CD14-positive monocyte (primary cell): ENCODE results near the gene GALNT18. TPM values are rescaled to one million over a fixed set of nuclear protein-coding genes. Genes with fewer than 3 reads are reported as not detected.

Experiments used
- DNase-seq, 3 donors: peaks; one replicate each; pipeline ENCODE4 v3.0.0-alpha.2; 2011 to 2022
- H2AFZ ChIP-seq: 2 replicates; pipeline ENCODE4 v1.6.0; 2012; ENCODE audit warnings: mild to moderate bottlenecking, low read depth, low read length, inconsistent platforms; ENCODE audit not compliant: insufficient read depth, poor library complexity, severe bottlenecking
- H3K27ac ChIP-seq, 2 donors: 1 replicate in 1 of 2; 2 replicates in 1 of 2; pipeline ENCODE4 v1.5.1; 2012 to 2013; ENCODE audit warnings: low read length in 2 of 2, control low read depth in 1 of 2, inconsistent platforms in 1 of 2, low read depth in 1 of 2, mild to moderate bottlenecking in 1 of 2
- H3K27me3 ChIP-seq, 2 donors: one replicate each; pipeline versions ENCODE4 v1.6.0 to v1.6.1; 2011 to 2013; ENCODE audit warnings: low read length in 2 of 2; ENCODE audit not compliant: control insufficient read depth in 2 of 2, insufficient read depth in 2 of 2
- H3K36me3 ChIP-seq, 2 donors: replicated peaks in 1 of 2; 1 replicate in 1 of 2; 2 replicates in 1 of 2; pipeline versions ENCODE4 v1.5.1 to v1.6.1; 2012 to 2013; ENCODE audit warnings: low read length in 2 of 2, control low read depth in 1 of 2, inconsistent platforms in 1 of 2, mild to moderate bottlenecking in 1 of 2; ENCODE audit not compliant: insufficient read depth in 2 of 2, control insufficient read depth in 1 of 2
- H3K4me1 ChIP-seq, 2 donors: 1 replicate in 1 of 2; 2 replicates in 1 of 2; pipeline versions ENCODE4 v1.5.1 to v1.6.1; 2012 to 2013; ENCODE audit warnings: low read length in 2 of 2, control low read depth in 1 of 2, inconsistent platforms in 1 of 2, mild to moderate bottlenecking in 1 of 2, moderate library complexity in 1 of 2; ENCODE audit not compliant: insufficient read depth in 2 of 2, control insufficient read depth in 1 of 2
- H3K4me2 ChIP-seq: replicated peaks from 2 replicates; pipeline ENCODE3; 2012; ENCODE audit warnings: low read length, moderate library complexity, mild to moderate bottlenecking; ENCODE audit not compliant: poor library complexity, severe bottlenecking; ENCODE audit errors: extremely low read depth
- H3K4me3 ChIP-seq, 3 experiments: fragments of 200-600 bp in 1 of 3; sonication (generic) in 1 of 3; replicated peaks in 1 of 3; 1 replicate in 2 of 3; 2 replicates in 1 of 3; pipeline ENCODE4 v1.5.1; 2011 to 2013; ENCODE audit warnings: low read length in 3 of 3, mild to moderate bottlenecking in 3 of 3, control low read depth in 2 of 3, low read depth in 2 of 3, inconsistent platforms in 1 of 3, moderate library complexity in 1 of 3
- H3K79me2 ChIP-seq: 2 replicates; pipeline ENCODE4 v1.6.0; 2012; ENCODE audit warnings: mild to moderate bottlenecking, control low read depth, inconsistent platforms, low read length, moderate library complexity; ENCODE audit not compliant: insufficient read depth
- H3K9ac ChIP-seq: 2 replicates; pipeline ENCODE4 v1.6.0; 2017; ENCODE audit warnings: low read length, mild to moderate bottlenecking; ENCODE audit not compliant: insufficient read depth, poor library complexity, severe bottlenecking
- H3K9me3 ChIP-seq, 2 donors: replicated peaks in 1 of 2; 1 replicate in 1 of 2; 2 replicates in 1 of 2; pipeline versions ENCODE4 v1.5.1 to v1.6.1; 2012 to 2013; ENCODE audit warnings: low read length in 2 of 2, control low read depth in 1 of 2; ENCODE audit not compliant: control insufficient read depth in 1 of 2, insufficient read depth in 1 of 2
- H4K20me1 ChIP-seq: 2 replicates; pipeline ENCODE4 v1.6.0; 2012; ENCODE audit warnings: mild to moderate bottlenecking, low read length, control low read depth, moderate library complexity; ENCODE audit not compliant: insufficient read depth
- H3K27ac Mint-ChIP-seq, 7 donors: one replicate each; pipeline ENCODE4 v1.8.0; 2020; ENCODE audit warnings: mild to moderate bottlenecking in 7 of 7, mixed read lengths in 7 of 7, moderate library complexity in 6 of 7, inconsistent platforms in 2 of 7
- H3K27me3 Mint-ChIP-seq, 3 donors: one replicate each; pipeline ENCODE4 v1.8.0; 2021 to 2022; ENCODE audit warnings: low read depth in 3 of 3, mild to moderate bottlenecking in 3 of 3, mixed read lengths in 3 of 3, moderate library complexity in 3 of 3, inconsistent platforms in 1 of 3
- H3K36me3 Mint-ChIP-seq, 2 donors: one replicate each; pipeline ENCODE4 v1.8.0; 2020; ENCODE audit warnings: mixed read lengths in 2 of 2, inconsistent platforms in 1 of 2, mild to moderate bottlenecking in 1 of 2
- H3K4me1 Mint-ChIP-seq: one replicate; pipeline ENCODE4 v1.8.0; 2020; ENCODE audit warnings: mild to moderate bottlenecking, mixed read lengths
- H3K4me3 Mint-ChIP-seq, 2 donors: one replicate each; pipeline ENCODE4 v1.8.0; 2020; ENCODE audit warnings: mild to moderate bottlenecking in 2 of 2, mixed read lengths in 2 of 2, moderate library complexity in 1 of 2
- H3K9me3 Mint-ChIP-seq, 7 donors: one replicate each; pipeline ENCODE4 v1.8.0; 2020 to 2022; ENCODE audit warnings: mixed read lengths in 7 of 7, mild to moderate bottlenecking in 6 of 7, moderate library complexity in 6 of 7, inconsistent platforms in 2 of 7
- WGBS: methylation state at CpG from one replicate; pipeline ENCODE4 v1.1.5; 2013; ENCODE audit warnings: missing lambda C conversion rate; ENCODE audit not compliant: insufficient coverage; 5-methylcytosine and 5-hydroxymethylcytosine counted together
- intact Hi-C, 2 donors: fragments of 100-400 bp; cut with micrococcal nuclease; formaldehyde crosslinking; loops; one replicate each; pipeline versions ENCODE4 v1.15.0 to v1.15.1; 2023
- polyA plus RNA-seq, 3 donors: library from polyadenylated mRNA; depleted of rRNA in 1 of 3; unstranded in 2 of 3; stranded (reverse) in 1 of 3; fragments of 300-500 nt in 2 of 3; fragments of >200 nt in 1 of 3; fragmentation: Illumina TruSeq in 2 of 3; gene quantifications; 1 replicate in 2 of 3; 2 replicates in 1 of 3; pipeline ENCODE4 v1.2.3, GENCODE V29; 2012 to 2021
- TF ChIP-seq, protein P1 (sequence below): fragments of 200-600 bp; IDR thresholded peaks from one replicate; pipeline ENCODE4 v1.8.0; 2022; ENCODE audit warnings: antibody characterized with exemption, mild to moderate bottlenecking

GALNT18 gene
- polyA plus RNA-seq, 3 donors: not detected

DNA sequence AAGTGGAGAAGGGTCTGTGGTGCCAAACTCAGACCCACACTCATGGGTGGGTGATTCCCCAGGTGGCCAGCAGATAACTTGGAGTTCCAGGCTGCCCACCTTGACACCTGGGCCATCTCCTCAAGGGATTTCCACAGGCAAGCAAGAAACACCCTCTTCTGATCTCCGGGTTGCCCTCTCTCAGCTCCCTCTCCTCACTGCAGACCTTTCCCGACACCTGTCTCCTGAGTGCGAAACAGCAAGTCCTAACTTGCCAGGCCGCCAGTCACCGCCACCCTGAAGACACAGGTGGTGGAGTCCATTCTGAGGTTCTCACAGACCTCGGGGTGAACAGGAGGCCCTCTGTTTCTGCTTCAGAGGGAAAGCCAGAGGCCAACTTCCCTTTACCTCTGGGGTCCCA lies 16.6 kb downstream of the GALNT18 start:
- peaks cover 5 to 10% (median 6%) of the 10 kb centered on the region in 3 donors for H3K27me3 Mint-ChIP-seq
- intact Hi-C loops: no loop called here
- Histone ChIP-seq H3K36me3 (no peaks in the 10 kb centered on the region), H2AFZ (no peak overlapping the region), H3K4me3 (no peak overlapping the region), H3K9ac (no peak overlapping the region), H3K27me3 (no peaks in the 10 kb centered on the region), H4K20me1 (no peaks in the 10 kb centered on the region), H3K4me1 (no peaks in the 10 kb centered on the region), H3K9me3 (no peaks in the 10 kb centered on the region), H3K27ac (no peak overlapping the region), H3K79me2 (no peaks in the 10 kb centered on the region), H3K4me2 (no peak overlapping the region)
- no peak for DNase-seq
- H3K27ac Mint-ChIP-seq: no peak overlapping the region
- 83% methylated on average over 6 of the region's 6 CpGs for WGBS
- no peaks in the 10 kb centered on the region for H3K36me3 Mint-ChIP-seq
- peaks cover 0 to 7% (median 5%) of the 10 kb centered on the region in 7 donors for H3K9me3 Mint-ChIP-seq
- H3K4me1 Mint-ChIP-seq: no peaks in the 10 kb centered on the region
- TF ChIP-seq, protein P1, sequence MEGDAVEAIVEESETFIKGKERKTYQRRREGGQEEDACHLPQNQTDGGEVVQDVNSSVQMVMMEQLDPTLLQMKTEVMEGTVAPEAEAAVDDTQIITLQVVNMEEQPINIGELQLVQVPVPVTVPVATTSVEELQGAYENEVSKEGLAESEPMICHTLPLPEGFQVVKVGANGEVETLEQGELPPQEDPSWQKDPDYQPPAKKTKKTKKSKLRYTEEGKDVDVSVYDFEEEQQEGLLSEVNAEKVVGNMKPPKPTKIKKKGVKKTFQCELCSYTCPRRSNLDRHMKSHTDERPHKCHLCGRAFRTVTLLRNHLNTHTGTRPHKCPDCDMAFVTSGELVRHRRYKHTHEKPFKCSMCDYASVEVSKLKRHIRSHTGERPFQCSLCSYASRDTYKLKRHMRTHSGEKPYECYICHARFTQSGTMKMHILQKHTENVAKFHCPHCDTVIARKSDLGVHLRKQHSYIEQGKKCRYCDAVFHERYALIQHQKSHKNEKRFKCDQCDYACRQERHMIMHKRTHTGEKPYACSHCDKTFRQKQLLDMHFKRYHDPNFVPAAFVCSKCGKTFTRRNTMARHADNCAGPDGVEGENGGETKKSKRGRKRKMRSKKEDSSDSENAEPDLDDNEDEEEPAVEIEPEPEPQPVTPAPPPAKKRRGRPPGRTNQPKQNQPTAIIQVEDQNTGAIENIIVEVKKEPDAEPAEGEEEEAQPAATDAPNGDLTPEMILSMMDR: no peak
- H3K4me3 Mint-ChIP-seq: no peak overlapping the region

DNA sequence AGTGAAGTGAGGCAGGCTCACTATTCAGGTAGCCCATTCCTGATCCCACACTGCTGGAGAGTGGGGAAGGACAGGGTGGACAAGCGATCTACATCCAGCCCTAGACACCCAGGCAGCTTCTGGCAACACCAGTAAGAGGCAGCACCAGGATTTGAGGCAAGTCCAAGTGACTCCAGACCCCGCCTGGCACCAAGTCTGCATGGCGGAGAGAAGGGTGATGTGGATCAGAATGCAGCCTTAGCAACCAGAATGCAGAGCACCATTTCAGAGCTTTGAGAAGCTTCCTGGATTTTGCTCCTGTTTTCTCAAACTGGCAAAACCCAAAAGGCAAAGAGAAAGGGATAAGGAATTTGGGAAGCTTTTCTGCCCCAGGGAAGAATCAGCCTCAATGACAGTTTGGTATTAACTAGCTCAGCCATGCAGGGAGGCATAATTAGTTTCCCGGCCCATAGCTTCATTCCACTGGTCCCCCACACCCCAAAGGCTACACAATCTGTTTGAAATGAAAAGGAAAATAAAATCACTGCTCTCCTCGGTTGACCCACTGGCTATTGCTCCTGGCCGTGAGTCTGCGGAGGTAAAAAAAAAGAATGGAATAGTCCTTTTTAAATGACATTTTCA lies 17.3 kb downstream of the GALNT18 start:
- no peak for DNase-seq
- intact Hi-C loops: no loop called here
- no peaks in the 10 kb centered on the region for H3K4me1 Mint-ChIP-seq
- H3K27me3 Mint-ChIP-seq: peaks cover 5 to 10% (median 6%) of the 10 kb centered on the region in 3 donors
- H3K79me2 ChIP-seq: no peaks in the 10 kb centered on the region
- H3K9me3 ChIP-seq: no peaks in the 10 kb centered on the region
- no peak overlapping the region for H3K4me3 ChIP-seq
- no peaks in the 10 kb centered on the region for H3K36me3 ChIP-seq
- H2AFZ ChIP-seq: no peak overlapping the region
- 100% methylated on average over 1 of the region's 7 CpGs for WGBS
- no peak overlapping the region for H3K4me3 Mint-ChIP-seq
- H3K9me3 Mint-ChIP-seq: peaks cover 0 to 7% (median 5%) of the 10 kb centered on the region in 7 donors
- H3K4me2 ChIP-seq: no peak overlapping the region
- no peaks in the 10 kb centered on the region for H3K36me3 Mint-ChIP-seq
- H3K4me1 ChIP-seq: no peaks in the 10 kb centered on the region
- H3K9ac ChIP-seq: no peak overlapping the region
- no peaks in the 10 kb centered on the region for H4K20me1 ChIP-seq
- TF ChIP-seq, protein P1: no peak
- H3K27me3 ChIP-seq: no peaks in the 10 kb centered on the region
- no peak overlapping the region for H3K27ac Mint-ChIP-seq
- H3K27ac ChIP-seq: no peak overlapping the region
